Lower leg skin (tissue), 3 donors: ENCODE measurements around the gene STPG3.
A peak's percentile ranks its signal among the peaks of the same experiment; 100 is the strongest.

ENCODE experiments used
- CTCF ChIP-seq, 3 donors: fragments of 450-650 bp; IDR thresholded peaks; one replicate each; pipeline ENCODE4 v1.5.1; 2016; ENCODE audit warnings: antibody characterized with exemption in 3 of 3, mild to moderate bottlenecking in 3 of 3, moderate library complexity in 2 of 3
- POLR2A ChIP-seq, 2 donors: fragments of 450-650 bp; IDR thresholded peaks; one replicate each; pipeline ENCODE4 v1.6.1; 2016 to 2017; ENCODE audit warnings: antibody characterized with exemption in 2 of 2, mild to moderate bottlenecking in 1 of 2, moderate library complexity in 1 of 2

GRCh38 chr9:137240841-137241489, 10.1 kb upstream of the STPG3 start, which contains the start of gene TUBB4B:
- peak in 1 of 2 donors; percentile 99 for TF ChIP-seq POLR2A (IDR thresholded peaks at IDR 0.05)
- TF ChIP-seq CTCF (IDR thresholded peaks at IDR 0.05), result no peak
